ENCODE results near the gene NEDD8.

NEDD8 gene

DNA sequence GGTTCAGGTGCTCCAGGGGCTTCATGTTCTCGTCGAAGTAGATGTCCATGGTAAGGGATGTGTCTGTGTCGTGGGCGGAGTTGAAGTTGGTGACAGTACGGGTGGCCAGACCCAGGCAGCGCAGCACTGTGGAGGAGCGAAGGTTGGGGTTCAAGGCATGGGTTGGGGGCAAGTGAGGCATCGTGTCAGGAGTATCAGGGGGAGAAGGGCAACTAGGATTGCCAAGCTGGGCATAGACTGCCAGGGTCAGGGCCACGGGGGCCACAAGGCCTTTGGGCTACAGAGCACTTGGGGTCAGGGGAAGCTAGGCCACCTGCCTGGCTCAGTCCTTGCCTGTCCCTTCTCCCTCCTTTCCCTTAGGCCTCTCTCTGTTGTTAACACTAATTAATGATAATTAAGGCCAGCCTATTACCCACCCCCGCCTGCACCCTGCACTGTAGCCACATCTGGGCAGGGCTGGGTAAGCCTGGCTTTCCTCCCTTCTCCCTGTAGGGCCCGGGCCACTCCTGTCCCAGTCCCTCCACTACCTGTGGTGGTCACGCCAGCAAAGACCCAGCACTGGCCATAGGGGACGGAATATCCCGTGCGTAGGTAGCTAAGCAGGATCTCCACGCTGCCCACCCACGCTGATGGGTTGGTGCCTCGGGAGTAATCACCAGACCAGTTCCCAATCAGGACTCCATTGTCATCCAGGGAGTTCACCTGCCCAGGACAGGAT is 26.5 kb upstream of the NEDD8 start:
- TF ChIP-seq RAD21 (IDR thresholded peaks at IDR 0.05; ENCODE audit: low read depth) (no peak), TAF1 (IDR thresholded peaks at IDR 0.05; ENCODE audit: low read depth) (no peak), TEAD4 (IDR thresholded peaks at IDR 0.05) (no peak), CREB1 (IDR thresholded peaks at IDR 0.05; ENCODE audit: low read depth) (no peak), FOXM1 (IDR thresholded peaks at IDR 0.05; ENCODE audit: borderline replicate concordance, low read depth) (no peak), CEBPB (IDR thresholded peaks at IDR 0.05) (no peak), EP300 (IDR thresholded peaks at IDR 0.05; ENCODE audit: borderline replicate concordance) (no peak), NFIC (IDR thresholded peaks at IDR 0.05) (no peak), TCF12 (IDR thresholded peaks at IDR 0.05; ENCODE audit: low read depth) (no peak), YY1 (IDR thresholded peaks at IDR 0.05; ENCODE audit: low read depth) (no peak)
- TF ChIP-seq, protein P1, sequence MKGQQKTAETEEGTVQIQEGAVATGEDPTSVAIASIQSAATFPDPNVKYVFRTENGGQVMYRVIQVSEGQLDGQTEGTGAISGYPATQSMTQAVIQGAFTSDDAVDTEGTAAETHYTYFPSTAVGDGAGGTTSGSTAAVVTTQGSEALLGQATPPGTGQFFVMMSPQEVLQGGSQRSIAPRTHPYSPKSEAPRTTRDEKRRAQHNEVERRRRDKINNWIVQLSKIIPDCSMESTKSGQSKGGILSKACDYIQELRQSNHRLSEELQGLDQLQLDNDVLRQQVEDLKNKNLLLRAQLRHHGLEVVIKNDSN (IDR thresholded peaks at IDR 0.05), result no peak
- TF ChIP-seq, protein P2, sequence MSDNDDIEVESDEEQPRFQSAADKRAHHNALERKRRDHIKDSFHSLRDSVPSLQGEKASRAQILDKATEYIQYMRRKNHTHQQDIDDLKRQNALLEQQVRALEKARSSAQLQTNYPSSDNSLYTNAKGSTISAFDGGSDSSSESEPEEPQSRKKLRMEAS (IDR thresholded peaks at IDR 0.05), result no peak

DNA sequence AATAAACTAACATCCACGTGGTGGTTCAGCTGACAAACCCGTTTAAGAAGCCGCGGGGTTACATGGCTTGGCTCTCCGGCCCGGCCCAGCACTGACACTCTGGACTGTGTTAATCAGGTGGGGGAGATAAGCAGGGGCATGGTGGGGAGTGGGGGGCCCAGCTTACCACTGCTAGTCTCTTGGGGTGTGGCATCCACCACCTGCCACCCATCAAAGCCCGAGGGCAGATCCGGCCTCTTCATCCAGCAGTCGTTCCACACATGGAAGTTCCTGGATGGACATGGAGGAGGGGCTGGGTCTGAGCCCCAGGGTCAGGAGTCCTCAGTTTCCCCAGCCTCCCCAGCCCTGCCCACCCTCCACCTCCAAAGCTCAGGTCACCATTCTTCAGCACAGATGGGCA is 26.0 kb upstream of the NEDD8 start:
- TF ChIP-seq, protein P2 (IDR thresholded peaks at IDR 0.05), result no peak
- TF ChIP-seq, protein P3, sequence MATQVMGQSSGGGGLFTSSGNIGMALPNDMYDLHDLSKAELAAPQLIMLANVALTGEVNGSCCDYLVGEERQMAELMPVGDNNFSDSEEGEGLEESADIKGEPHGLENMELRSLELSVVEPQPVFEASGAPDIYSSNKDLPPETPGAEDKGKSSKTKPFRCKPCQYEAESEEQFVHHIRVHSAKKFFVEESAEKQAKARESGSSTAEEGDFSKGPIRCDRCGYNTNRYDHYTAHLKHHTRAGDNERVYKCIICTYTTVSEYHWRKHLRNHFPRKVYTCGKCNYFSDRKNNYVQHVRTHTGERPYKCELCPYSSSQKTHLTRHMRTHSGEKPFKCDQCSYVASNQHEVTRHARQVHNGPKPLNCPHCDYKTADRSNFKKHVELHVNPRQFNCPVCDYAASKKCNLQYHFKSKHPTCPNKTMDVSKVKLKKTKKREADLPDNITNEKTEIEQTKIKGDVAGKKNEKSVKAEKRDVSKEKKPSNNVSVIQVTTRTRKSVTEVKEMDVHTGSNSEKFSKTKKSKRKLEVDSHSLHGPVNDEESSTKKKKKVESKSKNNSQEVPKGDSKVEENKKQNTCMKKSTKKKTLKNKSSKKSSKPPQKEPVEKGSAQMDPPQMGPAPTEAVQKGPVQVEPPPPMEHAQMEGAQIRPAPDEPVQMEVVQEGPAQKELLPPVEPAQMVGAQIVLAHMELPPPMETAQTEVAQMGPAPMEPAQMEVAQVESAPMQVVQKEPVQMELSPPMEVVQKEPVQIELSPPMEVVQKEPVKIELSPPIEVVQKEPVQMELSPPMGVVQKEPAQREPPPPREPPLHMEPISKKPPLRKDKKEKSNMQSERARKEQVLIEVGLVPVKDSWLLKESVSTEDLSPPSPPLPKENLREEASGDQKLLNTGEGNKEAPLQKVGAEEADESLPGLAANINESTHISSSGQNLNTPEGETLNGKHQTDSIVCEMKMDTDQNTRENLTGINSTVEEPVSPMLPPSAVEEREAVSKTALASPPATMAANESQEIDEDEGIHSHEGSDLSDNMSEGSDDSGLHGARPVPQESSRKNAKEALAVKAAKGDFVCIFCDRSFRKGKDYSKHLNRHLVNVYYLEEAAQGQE (IDR thresholded peaks at IDR 0.05; ENCODE audit: low read depth), result no peak
- TF ChIP-seq EP300 (IDR thresholded peaks at IDR 0.05; ENCODE audit: borderline replicate concordance) (no peak), CREB1 (IDR thresholded peaks at IDR 0.05; ENCODE audit: low read depth) (no peak), ZBTB7A (IDR thresholded peaks at IDR 0.05; ENCODE audit: low read depth) (no peak), YY1 (IDR thresholded peaks at IDR 0.05; ENCODE audit: low read depth) (no peak), TAF1 (IDR thresholded peaks at IDR 0.05; ENCODE audit: low read depth) (no peak), NFIC (IDR thresholded peaks at IDR 0.05) (no peak), RAD21 (IDR thresholded peaks at IDR 0.05; ENCODE audit: low read depth) (no peak), TCF12 (IDR thresholded peaks at IDR 0.05; ENCODE audit: low read depth) (no peak)
- TF ChIP-seq, protein P1 (IDR thresholded peaks at IDR 0.05), result no peak

DNA sequence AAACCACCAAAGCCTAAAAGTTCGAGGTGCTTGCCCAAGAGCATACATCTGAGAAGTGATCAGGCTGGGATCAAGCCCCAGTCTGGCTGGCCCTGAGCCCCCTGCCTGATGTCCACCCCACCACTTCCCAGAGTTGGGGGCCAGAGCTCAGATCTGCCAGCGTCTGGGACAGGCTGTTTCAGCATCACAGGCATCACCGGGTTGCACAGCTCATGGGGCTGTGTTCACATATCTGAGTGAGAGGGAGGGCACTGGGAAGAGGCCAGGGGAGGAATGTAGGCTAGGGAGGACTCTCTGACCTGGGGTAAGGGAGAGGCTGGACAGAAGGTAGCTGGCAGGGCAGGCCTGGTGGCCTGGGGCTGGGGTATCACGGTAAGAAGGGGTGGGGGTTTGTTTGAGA is 24.8 kb upstream of the NEDD8 start:
- TF ChIP-seq EP300 (IDR thresholded peaks at IDR 0.05; ENCODE audit: borderline replicate concordance) (no peak), EGR1 (IDR thresholded peaks at IDR 0.05) (no peak), FOXM1 (IDR thresholded peaks at IDR 0.05; ENCODE audit: borderline replicate concordance, low read depth) (no peak), NFIC (IDR thresholded peaks at IDR 0.05) (no peak), YY1 (IDR thresholded peaks at IDR 0.05; ENCODE audit: low read depth) (no peak), TEAD4 (IDR thresholded peaks at IDR 0.05) (no peak), TAF1 (IDR thresholded peaks at IDR 0.05; ENCODE audit: low read depth) (no peak), RAD21 (IDR thresholded peaks at IDR 0.05; ENCODE audit: low read depth) (no peak), CEBPB (IDR thresholded peaks at IDR 0.05) (no peak)
- TF ChIP-seq, protein P2 (IDR thresholded peaks at IDR 0.05), result no peak
- TF ChIP-seq, protein P3 (IDR thresholded peaks at IDR 0.05; ENCODE audit: low read depth), result no peak

DNA sequence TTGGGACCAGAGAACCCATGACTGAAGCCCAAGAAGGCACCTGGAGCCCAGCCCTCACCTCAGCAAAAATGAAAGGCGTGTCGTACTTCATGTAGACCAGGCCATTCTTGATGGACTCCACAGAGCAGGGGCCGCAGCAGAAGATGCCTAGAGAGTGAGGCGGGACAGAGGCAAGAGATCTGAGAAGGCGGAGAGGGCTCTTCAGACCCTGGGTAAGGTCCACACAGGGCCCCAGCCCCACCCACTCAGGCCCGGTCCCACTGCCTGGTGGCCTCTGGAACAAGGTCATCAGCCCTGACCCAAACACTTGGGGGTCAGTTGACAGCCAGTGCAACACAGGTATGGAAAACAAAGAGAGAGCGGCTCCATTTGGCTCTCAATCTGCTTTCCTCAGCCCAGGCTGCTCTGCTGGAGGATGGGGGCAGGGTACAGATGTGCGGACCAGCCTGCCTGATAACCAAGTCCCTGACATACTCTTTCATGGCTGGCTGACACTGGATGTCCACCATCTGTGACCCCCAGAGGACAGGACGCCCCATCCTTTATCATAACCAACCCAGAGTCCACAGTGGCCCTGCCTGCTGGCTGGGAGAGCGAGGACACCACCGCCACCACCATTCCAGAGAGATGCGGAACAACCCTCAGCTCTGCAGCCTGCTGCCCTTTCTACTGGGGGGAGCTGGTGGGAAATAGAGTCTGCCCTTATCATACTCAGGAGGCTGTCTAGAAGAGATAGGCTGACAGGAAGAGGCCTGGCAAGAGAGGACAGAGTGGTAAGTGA is 24.0 kb upstream of the NEDD8 start:
- TF ChIP-seq EP300 (IDR thresholded peaks at IDR 0.05; ENCODE audit: borderline replicate concordance), result no peak
- TF ChIP-seq, protein P2 (IDR thresholded peaks at IDR 0.05), result no peak
- no peak for TF ChIP-seq ZBTB7A (IDR thresholded peaks at IDR 0.05; ENCODE audit: low read depth)
- TF ChIP-seq TEAD4 (IDR thresholded peaks at IDR 0.05), result no peak
- TF ChIP-seq CREB1 (IDR thresholded peaks at IDR 0.05; ENCODE audit: low read depth), result no peak

DNA sequence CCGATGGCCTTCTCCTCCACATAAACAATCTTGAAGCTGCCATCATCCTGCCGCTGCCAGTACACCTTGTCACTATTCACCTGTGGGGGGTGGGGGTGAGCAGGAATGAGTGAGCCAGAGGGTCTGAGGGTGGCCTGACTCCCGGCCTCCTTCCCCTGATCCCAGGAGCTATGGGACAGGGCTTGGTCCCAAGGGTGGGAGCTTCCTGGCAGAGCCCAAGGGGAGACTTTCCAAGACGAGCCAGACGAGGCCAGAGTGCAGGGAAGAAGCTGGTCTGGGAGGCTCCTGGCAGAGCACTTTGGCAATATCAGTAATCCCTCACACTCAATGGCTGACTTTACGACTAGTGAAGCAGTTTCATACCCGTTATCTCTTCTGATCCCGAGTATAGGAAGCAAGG is 23.3 kb upstream of the NEDD8 start:
- TF ChIP-seq CREB1 (IDR thresholded peaks at IDR 0.05; ENCODE audit: low read depth) (no peak), YY1 (IDR thresholded peaks at IDR 0.05; ENCODE audit: low read depth) (no peak), FOXM1 (IDR thresholded peaks at IDR 0.05; ENCODE audit: borderline replicate concordance, low read depth) (no peak), CEBPB (IDR thresholded peaks at IDR 0.05) (no peak), TAF1 (IDR thresholded peaks at IDR 0.05; ENCODE audit: low read depth) (no peak), EGR1 (IDR thresholded peaks at IDR 0.05) (no peak)

Data from Ishikawa (cell line).